BLaER1 (cell line): ENCODE data around the gene B3GNT3.
A peak's percentile ranks its signal among the peaks of the same experiment; 100 is the strongest.
"Not testable (repeated sequence)": the region's sequence is repeated elsewhere in the genome, so short reads cannot be mapped to it uniquely, and the experiment has no call there.

Experiments
- H3K27ac ChIP-seq: shearing (Covaris generic); formaldehyde crosslinking; 2 replicates; pipeline ENCODE4 v1.8.1; 2022
- H3K27me3 ChIP-seq: shearing (Covaris generic); formaldehyde crosslinking; 2 replicates; pipeline ENCODE4 v1.8.1; 2022
- H3K36me3 ChIP-seq: shearing (Covaris generic); formaldehyde crosslinking; 2 replicates; pipeline ENCODE4 v1.8.1; 2022
- H3K4me1 ChIP-seq: shearing (Covaris generic); formaldehyde crosslinking; 2 replicates; pipeline ENCODE4 v1.8.1; 2022
- H3K4me2 ChIP-seq: shearing (Covaris generic); formaldehyde crosslinking; 2 replicates; pipeline ENCODE4 v1.8.1; 2022
- H3K4me3 ChIP-seq: shearing (Covaris generic); formaldehyde crosslinking; 2 replicates; pipeline ENCODE4 v1.8.1; 2022
- H3K9ac ChIP-seq: shearing (Covaris generic); formaldehyde crosslinking; 2 replicates; pipeline ENCODE4 v1.8.1; 2022
- H3K9me3 ChIP-seq: shearing (Covaris generic); formaldehyde crosslinking; 2 replicates; pipeline ENCODE4 v1.8.1; 2022
- H4K20me1 ChIP-seq: shearing (Covaris generic); formaldehyde crosslinking; 2 replicates; pipeline ENCODE4 v1.8.1; 2022
- Cebpa-rat ChIP-seq: shearing (Covaris generic); IDR thresholded peaks from 2 replicates; pipeline ENCODE4 v1.8.1; 2022

The B3GNT3 gene

GRCh38 chr19:17766543-17767131 is 28.3 kb upstream of the B3GNT3 start:
- no peak overlapping the region for H3K4me3 ChIP-seq
- H3K36me3 ChIP-seq: peaks cover 93% of the 10 kb centered on the region
- TF ChIP-seq Cebpa-rat: no peak
- H3K27ac ChIP-seq: no peak overlapping the region
- no peaks in the 10 kb centered on the region for H3K27me3 ChIP-seq
- H3K4me1 ChIP-seq: peaks cover 5% of the 10 kb centered on the region; the same call in 1 of the 2 replicates
- H3K9ac ChIP-seq: no peak overlapping the region
- H3K4me2 ChIP-seq: peak overlapping the region; percentile 43
- H3K9me3 ChIP-seq: no peaks in the 10 kb centered on the region
- H4K20me1 ChIP-seq: peaks cover 11% of the 10 kb centered on the region; the same call in 1 of the 2 replicates

GRCh38 chr19:17767559-17767958 is 27.4 kb upstream of the B3GNT3 start:
- Histone ChIP-seq H3K9me3 (no peaks in the 10 kb centered on the region), H3K36me3 (peaks cover 93% of the 10 kb centered on the region), H3K27me3 (no peaks in the 10 kb centered on the region), H3K4me2 (no peak overlapping the region), H3K27ac (no peak overlapping the region), H4K20me1 (peaks cover 9% of the 10 kb centered on the region; the same call in 1 of the 2 replicates), H3K4me3 (no peak overlapping the region), H3K9ac (no peak overlapping the region), H3K4me1 (peaks cover 5% of the 10 kb centered on the region; the same call in 1 of the 2 replicates)
- TF ChIP-seq Cebpa-rat: no peak

- H3K9me3 ChIP-seq: no peaks in the 10 kb centered on the region
- peaks cover 90% of the 10 kb centered on the region for H3K36me3 ChIP-seq
These were observed 24.3 kb upstream of the B3GNT3 start for GRCh38 chr19:17770613-17771012.

GRCh38 chr19:17772172-17772571 is 22.8 kb upstream of the B3GNT3 start:
- H3K4me3 ChIP-seq: no peak overlapping the region
- H3K9me3 ChIP-seq: no peaks in the 10 kb centered on the region
- no peak overlapping the region for H3K27ac ChIP-seq
- H4K20me1 ChIP-seq: peaks cover 23% of the 10 kb centered on the region
- H3K9ac ChIP-seq: no peak overlapping the region
- peaks cover 13% of the 10 kb centered on the region for H3K4me1 ChIP-seq
- H3K27me3 ChIP-seq: no peaks in the 10 kb centered on the region
- H3K36me3 ChIP-seq: peaks cover 93% of the 10 kb centered on the region
- no peak overlapping the region for H3K4me2 ChIP-seq
- TF ChIP-seq Cebpa-rat: no peak

More at GRCh38 chr19:17770613-17771012, 24.3 kb upstream of the B3GNT3 start:
- H3K4me3 ChIP-seq: no peak overlapping the region
- TF ChIP-seq Cebpa-rat: no peak
- no peak overlapping the region for H3K9ac ChIP-seq
- peaks cover 12% of the 10 kb centered on the region; the same call in 1 of the 2 replicates for H4K20me1 ChIP-seq
- H3K27me3 ChIP-seq: no peaks in the 10 kb centered on the region
- no peak overlapping the region for H3K27ac ChIP-seq
- no peak overlapping the region for H3K4me2 ChIP-seq
- peaks cover 5% of the 10 kb centered on the region; the same call in 1 of the 2 replicates for H3K4me1 ChIP-seq

- TF ChIP-seq Cebpa-rat: no peak
- H3K27me3 ChIP-seq: no peaks in the 10 kb centered on the region
- no peak overlapping the region for H3K9ac ChIP-seq
- H3K4me3 ChIP-seq: no peak overlapping the region
- no peaks in the 10 kb centered on the region for H3K9me3 ChIP-seq
- H3K27ac ChIP-seq: no peak overlapping the region
- H3K36me3 ChIP-seq: peaks cover 80% of the 10 kb centered on the region
- H3K4me2 ChIP-seq: no peak overlapping the region
- H4K20me1 ChIP-seq: peaks cover 30% of the 10 kb centered on the region
- peaks cover 24% of the 10 kb centered on the region for H3K4me1 ChIP-seq
These were observed 19.6 kb upstream of the B3GNT3 start for GRCh38 chr19:17775245-17775927.

GRCh38 chr19:17775991-17776803 is 18.7 kb upstream of the B3GNT3 start:
- peaks cover 30% of the 10 kb centered on the region for H4K20me1 ChIP-seq
- peak overlapping the region; percentile 58 for H3K4me2 ChIP-seq
- H3K4me3 ChIP-seq: no peak overlapping the region
- H3K27me3 ChIP-seq: no peaks in the 10 kb centered on the region
- peaks cover 80% of the 10 kb centered on the region for H3K36me3 ChIP-seq
- H3K4me1 ChIP-seq: peaks cover 24% of the 10 kb centered on the region
- H3K9ac ChIP-seq: peak overlapping the region; percentile 38; the same call in 1 of the 2 replicates
- TF ChIP-seq Cebpa-rat: no peak
- peak overlapping the region; percentile 51 for H3K27ac ChIP-seq
- no peaks in the 10 kb centered on the region for H3K9me3 ChIP-seq

- H3K4me3 ChIP-seq, H3K4me2 ChIP-seq: not testable (repeated sequence)
- H3K36me3 ChIP-seq: peaks cover 80% of the 10 kb centered on the region
These were observed 17.1 kb upstream of the B3GNT3 start for GRCh38 chr19:17777840-17778239.

GRCh38 chr19:17778251-17778967 is 16.5 kb upstream of the B3GNT3 start:
- Histone ChIP-seq H3K4me2 (no peak overlapping the region; the same call in 1 of the 2 replicates), H4K20me1 (peaks cover 30% of the 10 kb centered on the region), H3K9ac (no peak overlapping the region), H3K4me3 (no peak overlapping the region), H3K9me3 (no peaks in the 10 kb centered on the region), H3K27ac (no peak overlapping the region), H3K4me1 (peaks cover 24% of the 10 kb centered on the region), H3K36me3 (peaks cover 80% of the 10 kb centered on the region), H3K27me3 (no peaks in the 10 kb centered on the region)
- no peak for TF ChIP-seq Cebpa-rat

More at GRCh38 chr19:17777840-17778239, 17.1 kb upstream of the B3GNT3 start:
- not testable (repeated sequence) for H3K27me3 ChIP-seq, H3K9ac ChIP-seq, H3K9me3 ChIP-seq, H3K27ac ChIP-seq
- peaks cover 24% of the 10 kb centered on the region for H3K4me1 ChIP-seq
- H4K20me1 ChIP-seq: peaks cover 30% of the 10 kb centered on the region
